ENCODE results near the gene TTLL7. TPM values are rescaled to one million over a fixed set of nuclear protein-coding genes. Genes with fewer than 3 reads are reported as not detected.

TTLL7 gene
- total RNA-seq, 1 donor from 2014 or later, result 0.58 TPM

- intact Hi-C loops (cut with micrococcal nuclease), result no loop called here
Observed at GRCh38 chr1:83976920-83977319, 22.0 kb downstream of the TTLL7 start.

DNA sequence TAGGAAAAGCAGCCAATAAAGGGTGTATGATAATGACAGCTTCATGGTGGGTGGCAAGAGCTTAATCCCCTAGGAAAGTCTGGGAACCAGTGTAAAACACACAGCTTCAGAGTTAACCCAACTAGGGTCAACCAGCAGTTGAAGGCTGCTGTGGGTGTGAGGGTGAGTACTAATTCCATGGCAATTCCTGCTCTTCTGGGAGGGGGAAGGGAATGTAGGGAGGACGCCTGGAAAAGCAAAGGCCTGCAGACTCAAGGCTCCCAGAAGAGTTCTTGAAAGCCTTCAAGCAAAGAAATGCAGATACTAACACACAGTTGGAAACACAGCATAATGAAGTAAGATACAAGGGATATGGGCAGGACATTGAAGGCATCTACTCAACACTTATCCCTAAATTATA lies 28.1 kb downstream of the TTLL7 start:
- no peaks in the 10 kb centered on the region for H3K9me3 Mint-ChIP-seq
- H3K27ac Mint-ChIP-seq, result no peak overlapping the region
- DNase-seq, result no peak
- no peaks in the 10 kb centered on the region for H3K4me1 Mint-ChIP-seq
- H3K27me3 Mint-ChIP-seq, result peaks cover 12% of the 10 kb centered on the region
- H3K4me3 Mint-ChIP-seq, result no peak overlapping the region
- intact Hi-C loops (cut with micrococcal nuclease), result no loop called here
- H3K36me3 Mint-ChIP-seq (ENCODE audit: low read depth), result no peaks in the 10 kb centered on the region

More at GRCh38 chr1:83976920-83977319, 22.0 kb downstream of the TTLL7 start:
- Mint-ChIP-seq H3K4me3 (no peak overlapping the region), H3K4me1 (no peaks in the 10 kb centered on the region), H3K27me3 (peaks cover 4% of the 10 kb centered on the region), H3K9me3 (no peaks in the 10 kb centered on the region), H3K36me3 (ENCODE audit: low read depth) (no peaks in the 10 kb centered on the region), H3K27ac (no peak overlapping the region)
- DNase-seq, result no peak

DNA sequence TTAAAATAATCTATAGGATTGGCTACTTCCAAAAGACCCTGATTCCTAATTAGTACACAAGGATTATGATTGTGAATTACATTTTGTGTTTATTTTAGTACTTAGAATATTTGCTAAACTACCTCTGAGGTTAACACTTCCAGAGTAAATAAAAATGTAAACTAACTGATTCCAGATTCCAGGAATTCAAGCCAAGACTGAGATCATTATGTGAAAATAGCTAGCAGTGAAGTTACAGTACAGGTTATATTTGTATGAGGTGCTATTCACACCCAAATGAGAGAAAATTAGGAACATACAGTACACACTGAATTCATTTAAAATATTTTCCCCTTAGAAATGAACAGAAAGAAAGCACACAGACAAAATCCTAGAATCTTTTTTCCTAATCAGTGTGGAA lies 28.8 kb downstream of the TTLL7 start:
- Mint-ChIP-seq H3K4me1 (no peaks in the 10 kb centered on the region), H3K9me3 (no peaks in the 10 kb centered on the region), H3K27ac (no peak overlapping the region), H3K4me3 (no peak overlapping the region), H3K36me3 (ENCODE audit: low read depth) (no peaks in the 10 kb centered on the region), H3K27me3 (peaks cover 13% of the 10 kb centered on the region)
- no peak for DNase-seq
- intact Hi-C loops (cut with micrococcal nuclease), result no loop called here

DNA sequence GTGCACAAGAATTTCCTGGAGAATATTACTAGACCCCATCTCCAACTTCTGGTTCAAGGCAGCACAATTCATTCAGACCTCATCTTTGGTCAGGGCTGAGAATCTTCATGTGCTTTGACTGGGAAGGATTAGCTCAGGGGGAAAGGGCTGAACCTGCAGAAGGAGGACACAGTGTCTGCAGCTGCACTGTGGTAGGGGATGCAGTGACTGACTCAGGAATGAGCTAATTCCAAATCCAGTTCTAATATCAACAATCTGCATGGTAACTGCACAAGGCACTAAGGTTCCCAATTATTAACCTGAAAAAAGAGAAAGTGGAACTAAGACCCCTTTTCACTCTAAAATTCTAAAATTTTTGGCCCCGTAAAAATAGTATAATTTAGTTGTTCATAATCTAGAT lies 31.6 kb downstream of the TTLL7 start:
- Mint-ChIP-seq H3K4me1 (no peaks in the 10 kb centered on the region), H3K9me3 (no peaks in the 10 kb centered on the region), H3K27me3 (peaks cover 15% of the 10 kb centered on the region), H3K4me3 (no peak overlapping the region), H3K36me3 (ENCODE audit: low read depth) (no peaks in the 10 kb centered on the region), H3K27ac (no peak overlapping the region)
- DNase-seq, result no peak
- intact Hi-C loops (cut with micrococcal nuclease), result no loop called here

DNA sequence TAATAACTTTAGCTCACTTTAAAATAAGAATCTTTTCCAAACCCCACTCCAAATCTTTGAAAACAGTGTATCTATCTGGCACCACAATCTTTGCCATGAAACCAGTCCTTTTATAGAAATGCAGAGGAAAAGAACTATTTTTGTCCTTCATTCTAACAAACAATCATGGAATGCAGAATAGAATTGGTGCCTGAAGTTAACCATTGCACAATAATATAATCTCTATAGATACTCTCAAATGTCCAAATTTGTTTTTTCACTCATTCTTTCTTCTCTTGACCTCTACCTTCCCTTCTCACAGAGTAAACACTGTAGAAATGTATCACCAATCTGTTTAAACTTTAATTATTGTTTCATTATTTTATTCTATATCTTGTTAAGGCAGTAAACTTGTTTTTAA lies 34.8 kb downstream of the TTLL7 start:
- intact Hi-C loops (cut with micrococcal nuclease), result no loop called here
- Mint-ChIP-seq H3K27ac (no peak overlapping the region), H3K9me3 (no peaks in the 10 kb centered on the region), H3K27me3 (peaks cover 21% of the 10 kb centered on the region), H3K4me3 (no peak overlapping the region), H3K36me3 (ENCODE audit: low read depth) (no peaks in the 10 kb centered on the region), H3K4me1 (no peaks in the 10 kb centered on the region)
- DNase-seq, result no peak

- intact Hi-C loops (cut with micrococcal nuclease), result no loop called here
- Mint-ChIP-seq H3K36me3 (ENCODE audit: low read depth) (no peaks in the 10 kb centered on the region), H3K27ac (no peak overlapping the region)
Observed at GRCh38 chr1:83961571-83962295, 37.2 kb downstream of the TTLL7 start.

DNA sequence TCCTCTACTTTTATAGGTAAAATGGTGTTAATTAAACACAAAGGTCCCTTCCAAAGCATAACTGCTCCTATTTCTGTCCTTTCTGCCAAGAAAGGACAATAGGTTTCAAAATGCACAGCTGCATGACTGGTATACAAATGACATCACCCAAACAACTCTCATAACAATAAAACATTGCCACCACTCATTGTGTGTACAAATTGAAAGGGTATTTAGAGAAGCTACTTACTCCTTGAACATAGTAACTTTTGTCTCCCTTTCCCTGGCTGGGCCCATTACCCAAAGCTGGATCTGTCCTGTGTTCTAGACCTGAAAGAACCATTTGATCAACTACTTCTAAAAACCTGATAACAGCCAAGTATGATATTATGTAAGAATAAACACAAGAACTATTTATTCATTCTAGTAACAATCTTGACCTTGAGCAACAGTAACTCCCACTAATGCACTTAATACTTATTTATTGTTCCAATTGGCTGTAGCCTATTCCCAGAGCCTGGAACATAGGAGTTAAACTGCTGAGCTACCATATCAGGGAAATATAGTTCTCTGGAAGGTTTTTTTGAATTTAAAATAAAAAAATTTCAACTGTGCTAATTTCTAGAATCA lies 38.2 kb downstream of the TTLL7 start:
- intact Hi-C loops (cut with micrococcal nuclease), result no loop called here
- peaks cover 12% of the 10 kb centered on the region for H3K27me3 Mint-ChIP-seq
- no peaks in the 10 kb centered on the region for H3K4me1 Mint-ChIP-seq
- DNase-seq, result no peak
- H3K36me3 Mint-ChIP-seq (ENCODE audit: low read depth), result no peaks in the 10 kb centered on the region
- no peak overlapping the region for H3K4me3 Mint-ChIP-seq
- H3K27ac Mint-ChIP-seq, result no peak overlapping the region
- no peaks in the 10 kb centered on the region for H3K9me3 Mint-ChIP-seq

More at GRCh38 chr1:83961571-83962295, 37.2 kb downstream of the TTLL7 start:
- Mint-ChIP-seq H3K4me1 (no peaks in the 10 kb centered on the region), H3K27me3 (peaks cover 17% of the 10 kb centered on the region), H3K4me3 (no peak overlapping the region), H3K9me3 (no peaks in the 10 kb centered on the region)
- no peak for DNase-seq

GRCh38 chr1:83959824-83960498 lies 39.0 kb downstream of the TTLL7 start:
- intact Hi-C loops (cut with micrococcal nuclease), result no loop called here
- peaks cover 11% of the 10 kb centered on the region for H3K27me3 Mint-ChIP-seq
- no peak overlapping the region for H3K27ac Mint-ChIP-seq
- no peak for DNase-seq
- H3K4me1 Mint-ChIP-seq, result no peaks in the 10 kb centered on the region
- H3K4me3 Mint-ChIP-seq, result no peak overlapping the region
- no peaks in the 10 kb centered on the region for H3K36me3 Mint-ChIP-seq (ENCODE audit: low read depth)
- H3K9me3 Mint-ChIP-seq, result no peaks in the 10 kb centered on the region

GRCh38 chr1:83958704-83959103 lies 40.2 kb downstream of the TTLL7 start:
- no peaks in the 10 kb centered on the region for H3K4me1 Mint-ChIP-seq
- H3K9me3 Mint-ChIP-seq, result no peaks in the 10 kb centered on the region
- no peaks in the 10 kb centered on the region for H3K36me3 Mint-ChIP-seq (ENCODE audit: low read depth)
- H3K4me3 Mint-ChIP-seq, result no peak overlapping the region
- H3K27ac Mint-ChIP-seq, result no peak overlapping the region
- DNase-seq, result no peak
- peaks cover 6% of the 10 kb centered on the region for H3K27me3 Mint-ChIP-seq
- intact Hi-C loops (cut with micrococcal nuclease), result no loop called here

DNA sequence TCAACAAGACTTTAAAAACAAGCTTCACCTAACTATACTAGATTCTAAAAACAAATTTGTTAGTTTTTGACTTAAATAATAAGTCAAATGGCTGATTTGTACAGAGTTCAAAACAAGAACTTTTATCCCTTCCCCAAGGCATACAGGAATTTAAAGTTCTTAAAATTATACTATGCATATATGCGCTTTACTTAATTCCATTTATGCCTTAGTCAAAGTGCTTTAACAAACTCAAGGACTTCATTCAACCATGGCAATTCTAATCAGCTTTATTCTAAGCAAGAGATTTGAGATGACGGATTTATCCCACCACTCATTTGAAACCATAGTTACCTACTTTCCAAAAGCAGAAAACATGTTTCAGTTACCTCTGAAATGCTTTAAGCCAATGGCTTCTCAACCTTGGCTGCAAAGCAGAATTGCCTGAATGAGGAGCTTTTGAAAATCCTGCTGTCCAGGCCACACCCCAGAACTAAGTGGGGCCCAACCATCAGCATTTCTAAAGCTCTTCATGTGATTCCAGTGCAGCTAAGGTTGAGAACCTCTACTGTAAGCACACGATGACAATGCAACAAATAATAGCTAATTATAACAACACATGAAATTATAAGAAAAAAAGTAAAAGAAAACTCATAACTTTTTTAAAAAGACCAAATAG lies 44.6 kb downstream of the TTLL7 start:
- intact Hi-C loops (cut with micrococcal nuclease), result no loop called here
- no peaks in the 10 kb centered on the region for H3K9me3 Mint-ChIP-seq
- H3K36me3 Mint-ChIP-seq (ENCODE audit: low read depth), result no peaks in the 10 kb centered on the region
- H3K27me3 Mint-ChIP-seq, result no peaks in the 10 kb centered on the region
- H3K4me1 Mint-ChIP-seq, result no peaks in the 10 kb centered on the region
- H3K4me3 Mint-ChIP-seq, result no peak overlapping the region
- H3K27ac Mint-ChIP-seq, result no peak overlapping the region
- no peak for DNase-seq

DNA sequence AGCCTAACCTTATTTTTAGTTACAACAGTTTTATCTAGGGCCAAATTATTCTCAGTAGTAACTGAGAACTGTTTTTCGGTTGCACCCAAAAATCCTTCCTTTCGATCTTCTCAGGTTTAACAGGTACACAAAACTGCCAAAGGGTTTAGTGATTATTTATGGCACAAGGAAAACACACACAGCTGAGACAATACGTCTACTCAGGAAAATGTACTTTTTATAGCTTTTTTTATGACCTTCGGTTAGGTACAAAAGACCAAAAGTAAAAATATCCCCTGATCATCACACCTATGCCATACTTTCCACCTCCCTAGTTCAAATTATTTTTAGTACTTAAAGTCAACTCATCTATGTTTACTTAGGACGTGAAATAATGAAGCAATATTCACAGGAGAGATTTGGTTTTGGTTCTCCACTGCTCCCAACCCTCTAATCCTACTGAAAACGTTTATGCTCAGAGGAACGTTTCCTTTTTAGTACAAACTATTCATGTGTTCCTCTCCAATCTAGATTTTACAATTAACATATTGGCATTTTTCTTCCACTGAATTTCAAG lies 48.7 kb downstream of the TTLL7 start:
- intact Hi-C loops (cut with micrococcal nuclease), result no loop called here
- no peak overlapping the region for H3K27ac Mint-ChIP-seq
- H3K4me3 Mint-ChIP-seq, result no peak overlapping the region
- no peaks in the 10 kb centered on the region for H3K9me3 Mint-ChIP-seq
- no peaks in the 10 kb centered on the region for H3K4me1 Mint-ChIP-seq
- no peaks in the 10 kb centered on the region for H3K36me3 Mint-ChIP-seq (ENCODE audit: low read depth)
- no peak for DNase-seq
- H3K27me3 Mint-ChIP-seq, result peaks cover 2% of the 10 kb centered on the region

- intact Hi-C loops (cut with micrococcal nuclease), result no loop called here
Observed at GRCh38 chr1:83942914-83943313, 56.0 kb downstream of the TTLL7 start.

DNA sequence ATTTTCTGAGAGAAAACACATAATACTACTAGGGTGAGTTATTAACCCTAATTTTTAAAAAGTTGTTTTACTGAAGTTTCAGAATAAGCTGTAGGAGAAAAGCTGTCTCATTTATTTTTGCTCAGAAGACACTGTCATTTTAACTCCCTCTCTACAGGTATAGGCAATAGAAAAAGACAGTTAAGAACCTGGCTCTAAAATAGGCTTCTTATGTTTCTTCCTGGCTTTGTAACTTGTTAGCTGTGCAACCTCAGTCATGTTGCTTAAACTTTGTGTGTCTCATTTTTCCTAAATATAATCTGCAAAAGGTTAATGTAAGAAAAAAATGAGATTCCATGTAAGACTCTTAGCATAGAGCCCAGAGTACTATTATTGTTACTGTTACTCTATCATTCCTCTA lies 64.4 kb downstream of the TTLL7 start:
- DNase-seq, result no peak
- intact Hi-C loops (cut with micrococcal nuclease), result loop anchor here (5.0 kb wide), 2 partner anchors 498 to 818 kb away; no protein-coding TSS in a partner anchor
- Mint-ChIP-seq H3K27me3 (peaks cover 11% of the 10 kb centered on the region), H3K4me1 (no peaks in the 10 kb centered on the region), H3K27ac (no peak overlapping the region), H3K36me3 (ENCODE audit: low read depth) (no peaks in the 10 kb centered on the region), H3K9me3 (no peaks in the 10 kb centered on the region), H3K4me3 (no peak overlapping the region)

More at GRCh38 chr1:83942914-83943313, 56.0 kb downstream of the TTLL7 start:
- peaks cover 8% of the 10 kb centered on the region for H3K9me3 Mint-ChIP-seq
- no peak for DNase-seq
- no peaks in the 10 kb centered on the region for H3K36me3 Mint-ChIP-seq (ENCODE audit: low read depth)
- no peak overlapping the region for H3K4me3 Mint-ChIP-seq
- H3K27ac Mint-ChIP-seq, result no peak overlapping the region
- H3K27me3 Mint-ChIP-seq, result peaks cover 5% of the 10 kb centered on the region
- no peaks in the 10 kb centered on the region for H3K4me1 Mint-ChIP-seq
